C4-2B (cell line): ENCODE measurements around the gene RND1.

Experiments used
- H3K27ac ChIP-seq: fragments of 450-650 bp; 2 replicates; pipeline ENCODE4 v1.5.1; 2017
- CTCF ChIP-seq: fragments of 450-650 bp; conservative IDR thresholded peaks from 2 replicates; pipeline ENCODE4 v1.5.1; 2017; ENCODE audit warnings: mild to moderate bottlenecking
- ZFX ChIP-seq: fragments of 450-650 bp; IDR thresholded peaks from 2 replicates; pipeline ENCODE4 v1.6.1; 2017

RND1 gene

DNA sequence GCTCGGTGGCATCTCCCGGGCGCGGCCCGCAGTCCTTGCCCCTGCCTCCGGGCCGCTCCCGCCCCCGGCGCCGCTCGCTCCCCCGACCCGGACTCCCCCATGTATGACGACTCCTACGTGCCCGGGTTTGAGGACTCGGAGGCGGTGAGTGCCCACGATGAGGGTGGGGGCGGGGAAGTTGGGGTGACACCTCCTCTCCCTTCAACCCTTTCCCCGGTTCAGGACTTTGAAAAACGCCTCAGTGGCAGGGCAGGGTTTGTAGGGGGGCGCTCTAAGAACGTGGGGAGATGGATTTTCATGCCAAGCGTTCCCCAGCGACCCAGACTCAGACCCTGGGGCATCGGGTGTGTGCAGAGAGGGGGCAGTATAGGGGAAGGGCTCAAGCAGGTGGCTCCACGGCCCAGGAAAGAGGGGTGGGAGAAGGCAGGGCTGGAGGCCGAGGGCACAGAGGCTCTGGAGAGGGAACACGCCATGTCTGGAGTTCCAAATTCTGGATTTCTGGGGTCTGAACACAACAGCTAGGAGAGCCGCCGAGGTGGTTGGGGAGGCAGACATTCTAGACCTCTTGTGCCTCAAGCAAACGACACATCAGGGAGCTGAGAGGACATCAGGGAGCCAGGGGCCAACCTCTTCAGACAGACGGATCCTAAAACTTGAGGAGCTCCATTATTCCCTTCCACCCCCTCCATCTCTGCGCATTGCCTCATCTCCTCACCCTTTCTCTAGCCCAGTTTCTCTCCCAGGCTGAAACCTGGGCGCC lies 46.7 kb downstream of the RND1 start:
- peak overlapping the region; percentile 43; the same call in 1 of the 2 replicates for H3K27ac ChIP-seq
- TF ChIP-seq ZFX (no peak), CTCF (no peak)

DNA sequence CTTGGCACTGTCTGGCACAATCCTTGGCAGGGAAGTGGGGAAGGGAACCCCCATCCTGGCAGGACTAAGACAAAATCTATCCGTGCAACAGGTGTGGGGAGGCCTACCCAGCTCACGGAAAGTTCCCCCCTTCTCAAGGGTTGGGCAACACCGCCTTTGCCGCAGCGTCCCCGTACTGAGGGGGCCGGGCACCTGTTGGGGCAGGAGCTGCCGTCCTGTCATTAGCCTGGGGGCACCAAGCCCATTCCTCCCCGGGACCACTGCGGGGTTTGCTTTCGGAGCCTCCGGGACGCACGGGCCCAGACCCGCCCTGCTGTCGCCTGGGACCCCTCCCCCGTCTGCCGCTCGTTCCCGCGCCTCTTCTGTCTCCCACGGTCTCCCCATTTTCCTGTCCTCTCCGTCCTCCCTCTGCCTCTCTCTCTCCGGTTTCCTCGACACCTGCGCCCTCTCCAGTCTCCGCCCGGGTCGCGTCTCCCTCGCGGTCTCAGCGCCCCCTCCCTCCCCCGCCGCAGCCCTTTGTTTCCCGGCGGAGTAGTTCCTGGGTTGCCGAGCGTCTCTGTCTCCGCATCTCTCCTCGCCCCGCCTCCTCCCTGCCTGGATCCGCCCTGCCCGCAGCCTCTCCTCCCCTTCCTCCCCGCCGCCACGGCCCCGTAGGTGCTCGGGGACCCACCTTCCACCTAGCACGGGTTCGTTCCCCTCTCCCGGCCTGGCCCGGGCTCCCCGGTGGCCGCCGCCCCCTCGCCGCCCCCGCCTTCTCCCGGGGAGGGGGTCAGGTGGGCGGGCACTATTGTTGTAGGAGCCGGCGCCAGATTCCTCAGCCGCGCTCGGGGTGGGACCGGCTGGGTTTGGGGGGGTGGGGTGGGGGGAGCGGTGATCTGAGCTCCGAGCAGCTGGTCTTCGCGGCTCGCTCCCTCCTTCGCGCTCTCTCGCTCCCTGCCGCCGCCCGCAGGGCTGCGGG lies 47.5 kb downstream of the RND1 start, which contains the start of gene CACNB3:
TSS of gene CACNB3 (plus strand) at position 624 of the 958 bp plus-strand sequence. CDS start 434 bp downstream, outside the sequence.
- TF ChIP-seq CTCF, result no peak
- TF ChIP-seq ZFX, result no peak
- H3K27ac ChIP-seq, result peak within 1 kb of the TSS; percentile 43

- peak overlapping the region; percentile 95 for H3K27ac ChIP-seq
- TF ChIP-seq ZFX, result no peak
- TF ChIP-seq CTCF, result no peak
These were observed 49.4 kb downstream of the RND1 start for GRCh38 chr12:48816143-48816854.

GRCh38 chr12:48815126-48816110 lies 50.3 kb downstream of the RND1 start:
- TF ChIP-seq ZFX (no peak), CTCF (no peak)
- H3K27ac ChIP-seq, result peak overlapping the region; percentile 95

DNA sequence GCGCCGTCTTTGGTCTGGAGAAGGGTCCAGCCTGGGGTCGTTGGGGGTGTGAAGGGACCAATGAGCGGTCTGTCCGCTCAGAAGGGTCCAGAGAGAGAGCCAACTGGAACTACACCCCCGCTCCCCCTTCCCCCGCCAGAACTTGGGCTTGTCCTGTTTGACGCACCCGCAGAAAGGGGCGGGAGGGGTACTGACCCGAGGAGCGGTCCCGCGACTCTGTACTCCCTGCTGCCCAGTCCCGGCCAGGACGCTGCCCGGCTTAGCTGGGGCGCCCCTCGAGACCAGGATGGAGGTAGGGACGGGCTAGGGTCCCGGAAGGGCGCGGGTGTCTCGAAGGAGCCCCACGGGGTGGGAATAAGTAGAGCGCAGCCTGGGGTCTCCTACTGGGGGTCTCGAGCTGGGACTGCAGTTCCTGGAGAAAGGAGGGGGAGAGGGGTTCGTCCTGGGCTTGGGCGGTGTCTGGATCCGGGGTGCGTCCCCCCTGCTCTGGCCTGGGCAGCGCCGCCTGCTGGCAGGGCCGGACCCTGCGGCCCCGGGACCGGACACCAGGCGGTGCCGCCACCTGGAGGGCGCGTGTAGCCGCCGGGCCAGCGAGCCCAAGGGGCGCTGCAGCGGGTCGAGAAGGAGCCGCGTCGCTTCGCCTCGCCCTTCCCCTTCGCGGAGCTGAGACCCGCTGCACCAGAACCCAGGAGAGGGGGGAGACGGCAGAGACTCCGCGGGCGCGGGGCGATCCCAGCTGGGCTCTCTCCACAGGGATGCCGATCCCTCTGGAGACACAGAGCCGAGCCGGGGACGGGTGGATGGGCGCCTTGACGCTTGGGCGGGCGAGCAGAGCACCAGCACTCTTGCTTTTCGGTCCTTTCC lies 51.2 kb downstream of the RND1 start:
- H3K27ac ChIP-seq, result peak overlapping the region; percentile 95
- peak; percentile 100 for TF ChIP-seq CTCF
- TF ChIP-seq ZFX, result 0 out of 2 replicates have a peak, but pooled peaks have one; percentile 29
